ENCODE results near the gene PPP2R5C. TPM values are rescaled to one million over a fixed set of nuclear protein-coding genes. Genes with fewer than 3 reads are reported as not detected.

PPP2R5C gene
- polyA plus RNA-seq, 4 donors, result 59.6 to 90.8 (median 74.2) TPM

DNA sequence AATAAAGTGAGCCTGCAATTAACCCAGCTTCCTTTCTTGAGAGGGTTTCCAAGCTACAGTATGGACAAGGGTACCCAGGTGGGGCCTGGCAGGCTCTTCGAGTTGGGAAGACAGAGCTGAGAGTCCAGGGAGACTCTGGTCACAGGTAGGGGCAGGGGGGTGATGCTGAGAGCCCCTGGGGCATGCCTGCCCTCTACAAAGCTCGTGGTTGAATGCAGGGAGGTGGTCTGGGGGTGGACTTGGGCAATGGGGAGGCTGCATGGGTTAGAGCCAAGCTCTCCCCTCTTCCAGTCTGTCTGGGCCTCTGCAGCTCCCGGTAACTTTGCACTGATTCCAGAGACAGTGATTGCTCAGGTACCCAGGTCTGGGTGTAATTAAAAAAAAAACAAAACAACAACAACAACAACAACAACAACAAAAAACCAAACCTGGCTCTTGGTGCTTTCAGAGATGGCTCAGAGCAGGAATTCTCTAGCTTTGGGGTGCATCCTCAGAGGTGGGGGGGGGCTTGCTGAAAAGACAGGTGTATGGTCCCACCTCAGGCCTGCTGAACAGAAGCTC is 30.8 kb upstream of the PPP2R5C start:
- Histone ChIP-seq H3K9me3 (ENCODE audit: control insufficient read depth in 2 of 2, insufficient read depth in 1 of 2, low read depth in 1 of 2, low read length in 1 of 2) (peaks cover 0 to 6% of the 10 kb centered on the region in 2 donors), H3K27me3 (ENCODE audit: control insufficient read depth in 3 of 3, insufficient read depth in 3 of 3, low read length in 3 of 3) (peaks cover 0 to 5% (median 0%) of the 10 kb centered on the region in 3 donors), H3K4me3 (ENCODE audit: low read depth in 1 of 3, low read length in 3 of 3) (no peak overlapping the region), H3K36me3 (ENCODE audit: control insufficient read depth in 3 of 3, insufficient read depth in 2 of 3, low read depth in 1 of 3, low read length in 3 of 3) (no peaks in the 10 kb centered on the region), H3K4me1 (ENCODE audit: control insufficient read depth in 3 of 3, insufficient read depth in 2 of 3, low read depth in 1 of 3, low read length in 2 of 3) (peaks cover 0 to 23% (median 2%) of the 10 kb centered on the region in 3 donors), H3K27ac (ENCODE audit: low read depth in 1 of 3, low read length in 2 of 3) (peak overlapping the region; percentile 98 to 99 (median 98))
- 53 to 70% (median 62%) methylated on average over 3 of the region's 3 CpGs for WGBS, 3 donors
- FAIRE-seq (no peak), DNase-seq (no peak)

DNA sequence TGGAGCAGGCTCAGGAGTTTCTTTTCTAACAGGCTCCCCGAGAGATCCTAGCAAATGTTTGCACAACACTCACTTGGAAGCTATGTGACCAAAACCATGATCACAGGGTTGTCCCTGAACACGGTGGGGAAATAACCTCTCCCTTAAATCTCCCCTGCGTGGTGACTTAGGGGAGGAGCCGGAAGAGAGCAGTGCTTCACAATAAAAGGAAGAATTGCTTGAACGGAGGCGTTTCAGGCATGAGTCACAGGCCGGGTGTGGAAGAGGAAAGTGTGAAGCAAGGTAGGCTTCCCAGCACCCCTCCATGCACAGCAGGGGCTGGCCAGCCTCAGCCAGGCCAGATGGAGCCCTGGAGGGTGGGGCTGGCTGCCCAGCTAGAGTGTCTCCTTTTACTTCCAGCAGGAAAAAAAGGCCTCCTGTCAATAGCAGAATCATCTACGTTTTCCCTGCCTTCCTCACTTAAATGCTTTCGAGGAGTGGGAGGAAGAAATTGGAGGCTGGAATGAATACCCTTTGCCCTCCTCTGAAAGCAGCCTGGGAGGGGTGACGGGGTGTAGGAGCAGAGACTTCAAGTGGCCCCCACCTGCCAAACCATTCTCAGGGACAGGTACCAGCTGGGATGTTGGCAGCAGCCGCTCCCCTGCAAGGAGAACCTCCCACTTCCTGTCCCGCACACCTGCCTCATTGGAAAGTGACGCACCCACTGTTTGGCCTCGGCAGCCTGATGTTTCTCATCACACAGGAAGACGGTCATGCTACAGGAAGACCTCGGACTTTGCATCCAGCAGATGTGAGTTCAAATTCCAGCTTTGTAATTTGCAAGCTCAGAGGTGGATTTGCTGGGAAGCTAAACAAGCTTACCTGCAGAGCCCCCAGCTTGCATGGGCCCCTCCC is 30.1 kb upstream of the PPP2R5C start:
- 5 to 11% (median 5%) methylated on average over 16 of the region's 16 CpGs for WGBS, 3 donors
- no peak for FAIRE-seq
- Histone ChIP-seq H3K27ac (ENCODE audit: low read depth in 1 of 3, low read length in 2 of 3) (peak overlapping the region; percentile 98 to 99 (median 98)), H3K4me1 (ENCODE audit: control insufficient read depth in 3 of 3, insufficient read depth in 2 of 3, low read depth in 1 of 3, low read length in 2 of 3) (peaks cover 0 to 23% (median 2%) of the 10 kb centered on the region in 3 donors), H3K4me3 (ENCODE audit: low read depth in 1 of 3, low read length in 3 of 3) (peak overlapping the region in 1 of 3 donors; percentile 10), H3K9me3 (ENCODE audit: control insufficient read depth in 2 of 2, insufficient read depth in 1 of 2, low read depth in 1 of 2, low read length in 1 of 2) (peaks cover 0 to 6% of the 10 kb centered on the region in 2 donors), H3K27me3 (ENCODE audit: control insufficient read depth in 3 of 3, insufficient read depth in 3 of 3, low read length in 3 of 3) (peaks cover 0 to 5% (median 0%) of the 10 kb centered on the region in 3 donors), H3K36me3 (ENCODE audit: control insufficient read depth in 3 of 3, insufficient read depth in 2 of 3, low read depth in 1 of 3, low read length in 3 of 3) (no peaks in the 10 kb centered on the region)
- DNase-seq, result peak; percentile 96 to 99

DNA sequence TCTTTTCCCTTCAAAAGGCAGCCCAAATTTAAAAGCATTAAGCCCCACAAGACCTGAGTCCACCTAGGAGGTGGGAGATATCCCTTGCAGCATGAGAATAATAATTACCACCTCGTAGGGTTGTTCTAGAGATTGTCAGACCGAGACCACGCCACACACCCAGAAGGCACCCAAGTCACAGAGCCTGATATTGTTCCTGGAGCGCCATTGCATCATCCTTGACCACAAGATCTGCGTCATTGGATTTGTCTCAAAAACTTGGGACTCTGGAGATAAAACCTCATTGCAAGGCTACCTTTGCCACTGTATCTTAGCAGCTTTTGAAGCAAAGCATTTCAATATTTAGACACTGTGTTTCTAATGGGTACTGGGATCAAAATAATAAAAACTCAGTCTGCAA is 29.4 kb upstream of the PPP2R5C start:
- DNase-seq (peak; percentile 41 to 75), FAIRE-seq (no peak)
- Histone ChIP-seq H3K9me3 (ENCODE audit: control insufficient read depth in 2 of 2, insufficient read depth in 1 of 2, low read depth in 1 of 2, low read length in 1 of 2) (peaks cover 0 to 8% of the 10 kb centered on the region in 2 donors), H3K27me3 (ENCODE audit: control insufficient read depth in 3 of 3, insufficient read depth in 3 of 3, low read length in 3 of 3) (peaks cover 0 to 2% (median 0%) of the 10 kb centered on the region in 3 donors), H3K4me1 (ENCODE audit: control insufficient read depth in 3 of 3, insufficient read depth in 2 of 3, low read depth in 1 of 3, low read length in 2 of 3) (peaks cover 0 to 23% (median 2%) of the 10 kb centered on the region in 3 donors), H3K27ac (ENCODE audit: low read depth in 1 of 3, low read length in 2 of 3) (peak overlapping the region; percentile 98 to 99 (median 98)), H3K4me3 (ENCODE audit: low read depth in 1 of 3, low read length in 3 of 3) (no peak overlapping the region), H3K36me3 (ENCODE audit: control insufficient read depth in 3 of 3, insufficient read depth in 2 of 3, low read depth in 1 of 3, low read length in 3 of 3) (no peaks in the 10 kb centered on the region)
- 38 to 61% (median 56%) methylated on average over 5 of the region's 5 CpGs for WGBS, 3 donors

DNA sequence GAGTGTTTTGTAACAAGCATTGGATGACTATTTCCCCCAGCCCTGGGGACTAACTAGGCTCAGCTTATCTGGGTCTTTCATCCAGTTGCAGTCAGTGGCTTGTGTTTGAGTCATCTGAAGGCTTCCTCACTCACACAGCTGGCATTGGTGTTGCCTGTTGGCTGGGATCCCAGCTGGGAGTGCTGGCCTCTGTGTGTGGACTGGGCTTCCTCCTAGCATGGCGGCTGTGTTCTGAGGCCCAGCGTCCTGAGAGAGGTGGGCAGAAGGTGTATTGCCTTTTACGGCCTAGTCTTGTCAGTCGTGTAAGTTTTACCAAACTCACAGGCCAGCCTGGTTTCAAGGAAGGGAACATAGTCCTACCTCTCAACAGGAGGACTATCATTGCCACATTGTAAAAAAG is 28.3 kb upstream of the PPP2R5C start:
- no peak overlapping the region for H3K4me3 ChIP-seq (ENCODE audit: low read depth in 1 of 3, low read length in 3 of 3)
- no peaks in the 10 kb centered on the region for H3K36me3 ChIP-seq (ENCODE audit: control insufficient read depth in 3 of 3, insufficient read depth in 2 of 3, low read depth in 1 of 3, low read length in 3 of 3)
- no peak for DNase-seq
- 94 to 95% (median 95%) methylated on average over 4 of the region's 4 CpGs for WGBS, 3 donors
- H3K9me3 ChIP-seq (ENCODE audit: control insufficient read depth in 2 of 2, insufficient read depth in 1 of 2, low read depth in 1 of 2, low read length in 1 of 2), result peaks cover 0 to 8% of the 10 kb centered on the region in 2 donors
- H3K4me1 ChIP-seq (ENCODE audit: control insufficient read depth in 3 of 3, insufficient read depth in 2 of 3, low read depth in 1 of 3, low read length in 2 of 3), result peaks cover 0 to 23% (median 2%) of the 10 kb centered on the region in 3 donors
- peak overlapping the region in 2 of 3 donors; percentile 6 to 13 for H3K27ac ChIP-seq (ENCODE audit: low read depth in 1 of 3, low read length in 2 of 3)
- FAIRE-seq, result no peak
- no peaks in the 10 kb centered on the region for H3K27me3 ChIP-seq (ENCODE audit: control insufficient read depth in 3 of 3, insufficient read depth in 3 of 3, low read length in 3 of 3)

DNA sequence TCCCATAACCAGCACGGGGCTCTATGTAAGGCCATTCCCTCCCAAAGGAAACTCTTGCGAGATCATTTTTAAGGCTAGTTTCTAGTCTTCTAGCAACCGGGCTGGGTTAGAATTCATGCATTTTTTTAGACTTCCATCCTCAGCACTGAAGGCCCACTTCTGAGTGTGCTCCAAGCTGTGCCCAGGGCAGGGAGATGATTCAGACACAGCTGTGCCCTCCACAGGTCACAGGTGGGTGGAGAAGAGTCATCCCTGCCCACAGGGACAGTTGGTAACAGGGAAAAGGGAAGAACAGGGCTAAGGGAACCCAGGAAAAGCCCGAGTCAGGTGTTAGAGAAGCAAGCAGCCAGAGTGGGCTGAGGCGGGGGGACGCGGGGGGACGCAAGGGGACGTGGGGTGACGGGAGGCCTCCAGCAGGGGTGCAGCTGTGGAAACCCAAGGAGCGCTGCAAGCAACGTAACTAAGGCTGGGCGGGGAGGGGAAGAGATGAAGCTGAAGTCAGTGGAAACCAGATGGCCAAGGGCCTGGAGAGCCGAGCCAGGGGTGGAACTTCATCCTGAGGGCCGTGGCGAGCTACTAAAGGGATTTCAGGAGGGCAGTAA is 27.2 kb upstream of the PPP2R5C start:
- Histone ChIP-seq H3K27ac (ENCODE audit: low read depth in 1 of 3, low read length in 2 of 3) (no peak overlapping the region), H3K36me3 (ENCODE audit: control insufficient read depth in 3 of 3, insufficient read depth in 2 of 3, low read depth in 1 of 3, low read length in 3 of 3) (no peaks in the 10 kb centered on the region), H3K27me3 (ENCODE audit: control insufficient read depth in 3 of 3, insufficient read depth in 3 of 3, low read length in 3 of 3) (no peaks in the 10 kb centered on the region), H3K4me1 (ENCODE audit: control insufficient read depth in 3 of 3, insufficient read depth in 2 of 3, low read depth in 1 of 3, low read length in 2 of 3) (peaks cover 0 to 23% (median 2%) of the 10 kb centered on the region in 3 donors), H3K4me3 (ENCODE audit: low read depth in 1 of 3, low read length in 3 of 3) (no peak overlapping the region), H3K9me3 (ENCODE audit: control insufficient read depth in 2 of 2, insufficient read depth in 1 of 2, low read depth in 1 of 2, low read length in 1 of 2) (peaks cover 0 to 8% of the 10 kb centered on the region in 2 donors)
- FAIRE-seq (no peak), DNase-seq (no peak)
- 87 to 95% (median 95%) methylated on average over 16 of the region's 16 CpGs for WGBS, 3 donors

DNA sequence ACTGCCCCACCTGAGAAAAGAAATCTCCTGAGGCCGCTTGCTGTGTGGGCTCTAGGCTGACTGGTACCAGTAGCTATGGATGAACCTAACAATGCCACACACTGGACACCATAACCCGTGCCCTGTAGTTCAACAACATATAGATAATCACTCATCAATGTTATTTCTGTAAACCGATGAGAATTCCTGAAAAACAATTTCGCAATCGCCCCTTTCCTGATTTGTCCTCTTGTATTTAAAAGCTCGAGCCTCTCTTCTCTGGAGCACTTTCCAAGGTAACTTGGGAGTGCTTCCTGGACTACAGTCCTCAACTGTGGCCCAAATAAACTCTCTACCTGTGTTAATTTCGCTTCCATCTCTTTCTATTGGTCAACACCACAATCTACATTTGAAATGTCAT is 26.1 kb upstream of the PPP2R5C start:
- 84 to 89% (median 87%) methylated on average over 7 of the region's 7 CpGs for WGBS, 3 donors
- Histone ChIP-seq H3K4me1 (ENCODE audit: control insufficient read depth in 3 of 3, insufficient read depth in 2 of 3, low read depth in 1 of 3, low read length in 2 of 3) (peaks cover 0 to 23% (median 2%) of the 10 kb centered on the region in 3 donors), H3K36me3 (ENCODE audit: control insufficient read depth in 3 of 3, insufficient read depth in 2 of 3, low read depth in 1 of 3, low read length in 3 of 3) (no peaks in the 10 kb centered on the region), H3K27ac (ENCODE audit: low read depth in 1 of 3, low read length in 2 of 3) (no peak overlapping the region), H3K27me3 (ENCODE audit: control insufficient read depth in 3 of 3, insufficient read depth in 3 of 3, low read length in 3 of 3) (no peaks in the 10 kb centered on the region), H3K9me3 (ENCODE audit: control insufficient read depth in 2 of 2, insufficient read depth in 1 of 2, low read depth in 1 of 2, low read length in 1 of 2) (peaks cover 0 to 17% of the 10 kb centered on the region in 2 donors), H3K4me3 (ENCODE audit: low read depth in 1 of 3, low read length in 3 of 3) (no peak overlapping the region)
- no peak for DNase-seq
- FAIRE-seq, result no peak

DNA sequence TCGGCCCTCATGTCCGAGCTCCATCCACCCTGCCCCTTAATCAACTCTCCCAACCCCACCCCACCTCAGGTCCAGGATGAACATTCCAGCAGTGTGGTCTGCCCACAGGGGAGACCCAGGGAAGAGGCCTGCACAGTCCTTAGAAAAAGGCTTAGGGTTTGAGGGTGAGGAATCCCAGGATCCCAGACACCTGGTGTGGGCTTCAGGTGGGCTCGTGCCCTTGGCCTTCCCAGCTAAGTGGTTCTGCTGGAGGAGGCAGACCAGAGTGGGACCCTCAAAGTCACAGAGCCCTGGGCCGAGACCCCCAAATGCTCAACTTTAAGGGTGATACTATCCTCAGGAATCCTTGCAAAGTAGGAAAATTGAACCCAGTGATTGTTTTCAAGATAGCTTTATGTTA is 25.4 kb upstream of the PPP2R5C start:
- DNase-seq (no peak), FAIRE-seq (no peak)
- Histone ChIP-seq H3K27me3 (ENCODE audit: control insufficient read depth in 3 of 3, insufficient read depth in 3 of 3, low read length in 3 of 3) (peaks cover 0 to 2% (median 0%) of the 10 kb centered on the region in 3 donors), H3K4me3 (ENCODE audit: low read depth in 1 of 3, low read length in 3 of 3) (no peak overlapping the region), H3K27ac (ENCODE audit: low read depth in 1 of 3, low read length in 2 of 3) (no peak overlapping the region), H3K9me3 (ENCODE audit: control insufficient read depth in 2 of 2, insufficient read depth in 1 of 2, low read depth in 1 of 2, low read length in 1 of 2) (peaks cover 1 to 23% of the 10 kb centered on the region in 2 donors), H3K36me3 (ENCODE audit: control insufficient read depth in 3 of 3, insufficient read depth in 2 of 3, low read depth in 1 of 3, low read length in 3 of 3) (no peaks in the 10 kb centered on the region), H3K4me1 (ENCODE audit: control insufficient read depth in 3 of 3, insufficient read depth in 2 of 3, low read depth in 1 of 3, low read length in 2 of 3) (peaks cover 0 to 17% (median 0%) of the 10 kb centered on the region in 3 donors)
- whole genome bisulfite sequencing, 3 donors, result 70 to 88% (median 87%) methylated on average over 4 of the region's 4 CpGs

DNA sequence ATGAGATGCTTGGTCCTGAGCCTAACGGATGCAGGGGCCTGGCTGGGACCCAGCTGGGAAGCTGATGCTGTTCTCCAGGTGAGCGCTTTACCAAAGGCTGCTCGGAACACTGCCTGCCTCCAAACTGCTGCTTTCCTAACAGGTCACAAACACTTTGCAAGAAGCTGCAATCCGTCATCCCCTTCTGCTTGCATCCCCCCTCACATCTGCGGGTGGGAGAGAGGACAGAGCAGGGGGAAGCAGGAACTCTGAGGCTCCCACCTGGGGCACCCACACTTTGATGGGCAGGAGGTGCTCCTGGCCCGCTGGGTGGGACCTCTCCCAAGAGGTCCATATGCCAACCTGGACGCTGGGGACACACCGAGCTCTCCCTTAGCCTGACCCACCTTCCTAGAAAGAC is 24.9 kb upstream of the PPP2R5C start:
- Histone ChIP-seq H3K27me3 (ENCODE audit: control insufficient read depth in 3 of 3, insufficient read depth in 3 of 3, low read length in 3 of 3) (peaks cover 0 to 2% (median 0%) of the 10 kb centered on the region in 3 donors), H3K4me3 (ENCODE audit: low read depth in 1 of 3, low read length in 3 of 3) (no peak overlapping the region), H3K36me3 (ENCODE audit: control insufficient read depth in 3 of 3, insufficient read depth in 2 of 3, low read depth in 1 of 3, low read length in 3 of 3) (no peaks in the 10 kb centered on the region), H3K4me1 (ENCODE audit: control insufficient read depth in 3 of 3, insufficient read depth in 2 of 3, low read depth in 1 of 3, low read length in 2 of 3) (peaks cover 0 to 13% (median 0%) of the 10 kb centered on the region in 3 donors), H3K9me3 (ENCODE audit: control insufficient read depth in 2 of 2, insufficient read depth in 1 of 2, low read depth in 1 of 2, low read length in 1 of 2) (peaks cover 2 to 26% of the 10 kb centered on the region in 2 donors), H3K27ac (ENCODE audit: low read depth in 1 of 3, low read length in 2 of 3) (no peak overlapping the region)
- WGBS, 3 donors, result 87 to 91% (median 91%) methylated on average over 8 of the region's 8 CpGs
- FAIRE-seq (no peak), DNase-seq (no peak)
